Epithelial cell of proximal tubule (primary cell): ENCODE results near the gene ZBTB40. TPM values are rescaled to one million over a fixed set of nuclear protein-coding genes. Genes with fewer than 3 reads are reported as not detected.
A peak's percentile ranks its signal among the peaks of the same experiment; 100 is the strongest.

Source experiments
- DNase-seq: peaks from one replicate; pipeline ENCODE4 v3.0.0-alpha.2; 2011; ENCODE audit warnings: low read depth
- H3K4me3 ChIP-seq: 2 replicates; pipeline ENCODE4 v1.5.1; 2011; ENCODE audit warnings: low read depth, mild to moderate bottlenecking, low read length
- CTCF ChIP-seq: conservative IDR thresholded peaks from 2 replicates; pipeline ENCODE4 v1.5.1; 2012; ENCODE audit warnings: low read depth, mild to moderate bottlenecking, low read length
- total RNA-seq: library from RNA; depleted of rRNA; stranded (reverse); fragments of >200 nt; gene quantifications from 2 replicates; pipeline ENCODE4 v1.2.3, GENCODE V29; 2015

ZBTB40 gene
- total RNA-seq, 1 donor from 2014 or later = 6.9 TPM

GRCh38 chr1:22416555-22417454 lies 34.8 kb upstream of the ZBTB40 start:
- TF ChIP-seq CTCF = peak; percentile 98
- H3K4me3 ChIP-seq = no peak overlapping the region
- no peak for DNase-seq

GRCh38 chr1:22417466-22417865 lies 34.2 kb upstream of the ZBTB40 start:
- no peak for TF ChIP-seq CTCF
- no peak overlapping the region for H3K4me3 ChIP-seq
- DNase-seq = no peak

GRCh38 chr1:22418312-22418711 lies 33.3 kb upstream of the ZBTB40 start:
- no peak for DNase-seq
- no peak for TF ChIP-seq CTCF
- no peak overlapping the region for H3K4me3 ChIP-seq

GRCh38 chr1:22418933-22419382 lies 32.7 kb upstream of the ZBTB40 start:
- TF ChIP-seq CTCF = no peak
- H3K4me3 ChIP-seq = no peak overlapping the region
- DNase-seq = peak; percentile 31

- H3K4me3 ChIP-seq = no peak overlapping the region
- peak; percentile 94 for TF ChIP-seq CTCF
- peak; percentile 18 for DNase-seq
Observed at GRCh38 chr1:22420455-22421053, 31.1 kb upstream of the ZBTB40 start.

GRCh38 chr1:22426781-22427180 lies 24.9 kb upstream of the ZBTB40 start:
- no peak for DNase-seq
- TF ChIP-seq CTCF = no peak

More at GRCh38 chr1:22426781-22427180, 24.9 kb upstream of the ZBTB40 start:
- H3K4me3 ChIP-seq = no peak overlapping the region
